Activated B cell treated with CpG ODN at 0.5 μM for 24 hours (primary cell): Measurements from ENCODE around the gene KAZALD1. TPM values are rescaled to one million over a fixed set of nuclear protein-coding genes. Genes with fewer than 3 reads are reported as not detected.

Experiments used
- ATAC-seq: fragments of 200-7000 bp; cut with Tn5 transposase; one replicate; pipeline ENCODE4 v1.10.0; 2021; ENCODE audit warnings: low read depth, mild to moderate bottlenecking, moderate library complexity
- CTCF ChIA-PET: fragments of 350-600 bp; sonication (Branson Sonifier 250); formaldehyde crosslinking; loops from one replicate; lab custom pipeline; 2021; ENCODE audit warnings: antibody characterized with exemption; lab: Charles Lee
- POLR2A ChIA-PET: fragments of 350-600 bp; sonication (Branson Sonifier 250); formaldehyde crosslinking; loops from one replicate; lab custom pipeline; 2021; ENCODE audit warnings: antibody characterized with exemption; lab: Charles Lee
- DNase-seq: peaks from one replicate; pipeline ENCODE4 v3.0.0; 2022
- H3K27ac Mint-ChIP-seq: one replicate; pipeline ENCODE4 v1.8.0; 2020; ENCODE audit warnings: mixed read lengths
- H3K27me3 Mint-ChIP-seq: one replicate; pipeline ENCODE4 v1.8.0; 2021; ENCODE audit warnings: mixed read lengths
- H3K36me3 Mint-ChIP-seq: one replicate; pipeline ENCODE4 v1.8.0; 2021; ENCODE audit warnings: low read depth, mixed read lengths
- H3K4me1 Mint-ChIP-seq: one replicate; pipeline ENCODE4 v1.8.0; 2021; ENCODE audit warnings: mixed read lengths
- H3K4me3 Mint-ChIP-seq: one replicate; pipeline ENCODE4 v1.8.0; 2020; ENCODE audit warnings: mild to moderate bottlenecking, mixed read lengths
- H3K9me3 Mint-ChIP-seq: one replicate; pipeline ENCODE4 v1.8.0; 2020; ENCODE audit warnings: mixed read lengths
- CTCF ChIP-seq: fragments of 200-600 bp; IDR thresholded peaks from one replicate; pipeline ENCODE4 v1.8.0; 2022; ENCODE audit warnings: antibody characterized with exemption, mild to moderate bottlenecking
- intact Hi-C: fragments of 100-400 bp; cut with micrococcal nuclease; formaldehyde crosslinking; loops from one replicate; pipeline ENCODE4 v1.15.1; 2024
- total RNA-seq: library from RNA; stranded (reverse); gene quantifications from 2 replicates; pipeline ENCODE4 v1.2.3, GENCODE V29; 2022

Gene KAZALD1
- total RNA-seq, 1 donor from 2014 or later, result 0.58 TPM

GRCh38 chr10:101022967-101023705 lies 38.7 kb upstream of the KAZALD1 start:
- DNase-seq, result no peak
- H3K27me3 Mint-ChIP-seq, result peaks cover 14% of the 10 kb centered on the region
- TF ChIP-seq CTCF, result no peak
- no peaks in the 10 kb centered on the region for H3K9me3 Mint-ChIP-seq
- no peak overlapping the region for H3K27ac Mint-ChIP-seq
- ChIA-PET CTCF (no interaction called here), POLR2A (no interaction called here)
- intact Hi-C loops, result no loop called here
- peaks cover 10% of the 10 kb centered on the region for H3K4me1 Mint-ChIP-seq
- H3K4me3 Mint-ChIP-seq, result no peak overlapping the region
- H3K36me3 Mint-ChIP-seq, result no peaks in the 10 kb centered on the region
- no peak for ATAC-seq

GRCh38 chr10:101027106-101027720 lies 34.6 kb upstream of the KAZALD1 start:
- ATAC-seq (no peak), DNase-seq (no peak)
- Mint-ChIP-seq H3K36me3 (peaks cover 5% of the 10 kb centered on the region), H3K4me1 (peaks cover 12% of the 10 kb centered on the region), H3K27me3 (peaks cover 19% of the 10 kb centered on the region), H3K27ac (no peak overlapping the region), H3K4me3 (no peak overlapping the region), H3K9me3 (no peaks in the 10 kb centered on the region)
- TF ChIP-seq CTCF, result no peak
- ChIA-PET CTCF (interaction anchor here (1.0 to 5.8 kb wide), 2 partner anchors 8 to 13 kb away, joined by 4 to 20 read pairs; no protein-coding TSS in a partner anchor), POLR2A (no interaction called here)
- intact Hi-C loops, result no loop called here

GRCh38 chr10:101028446-101029337 lies 33.1 kb upstream of the KAZALD1 start:
- Mint-ChIP-seq H3K4me1 (peaks cover 20% of the 10 kb centered on the region), H3K4me3 (no peak overlapping the region), H3K36me3 (peaks cover 5% of the 10 kb centered on the region), H3K27me3 (peaks cover 19% of the 10 kb centered on the region), H3K9me3 (no peaks in the 10 kb centered on the region), H3K27ac (no peak overlapping the region)
- ChIA-PET CTCF (interaction anchor here (1.0 to 5.8 kb wide), 3 partner anchors 10 to 31 kb away, joined by 4 to 20 read pairs (median 4); no protein-coding TSS in a partner anchor), POLR2A (interaction anchor here (0.7 to 1.0 kb wide), 2 partner anchors 14 to 67 kb away, joined by 3 to 4 read pairs; no protein-coding TSS in a partner anchor)
- no peak for DNase-seq
- intact Hi-C loops, result no loop called here
- no peak for TF ChIP-seq CTCF
- no peak for ATAC-seq

- no peak for TF ChIP-seq CTCF
- Mint-ChIP-seq H3K4me1 (peaks cover 20% of the 10 kb centered on the region), H3K27me3 (peaks cover 19% of the 10 kb centered on the region), H3K4me3 (no peak overlapping the region), H3K27ac (no peak overlapping the region), H3K9me3 (no peaks in the 10 kb centered on the region), H3K36me3 (peaks cover 5% of the 10 kb centered on the region)
- intact Hi-C loops, result loop anchor here (2.0 kb wide), 1 partner anchor 31 kb away; the partner anchor contains the start of gene LZTS2
- POLR2A ChIA-PET, result interaction anchor here (0.6 to 1.0 kb wide), 2 partner anchors 66 to 1613 kb away, joined by 3 read pairs; no protein-coding TSS in a partner anchor
- DNase-seq (no peak), ATAC-seq (no peak)
- CTCF ChIA-PET, result interaction anchor here (1.0 to 5.8 kb wide), 5 partner anchors 11 to 32 kb away, joined by 4 to 24 read pairs (median 12); no protein-coding TSS in a partner anchor
These were observed 32.1 kb upstream of the KAZALD1 start for GRCh38 chr10:101029520-101030295.
